K562 (cell line): ENCODE results near the gene NDOR1. TPM values are rescaled to one million over a fixed set of nuclear protein-coding genes. Genes with fewer than 3 reads are reported as not detected.

Source experiments
- COPS2 ChIP-seq: fragments of 450-650 bp; conservative IDR thresholded peaks from 2 replicates; pipeline ENCODE4 v1.6.1; 2016; ENCODE audit warnings: mild to moderate bottlenecking, moderate library complexity
- CREB3 ChIP-seq: fragments of 450-650 bp; conservative IDR thresholded peaks from 2 replicates; pipeline ENCODE4 v1.6.1; 2016; ENCODE audit warnings: missing genetic modification characterization, low read depth, mild to moderate bottlenecking, missing compliant biosample characterization, moderate library complexity
- CREB3L1 ChIP-seq: fragments of 450-650 bp; IDR thresholded peaks from 2 replicates; pipeline ENCODE4 v1.6.1; 2014; ENCODE audit warnings: low read depth, mild to moderate bottlenecking, moderate library complexity, borderline replicate concordance
- ETV6 ChIP-seq, 3 experiments: fragments of 150-350 bp in 1 of 3; sonication (generic) in 1 of 3; formaldehyde crosslinking in 1 of 3; IDR thresholded peaks; 2 replicates each; pipeline versions ENCODE4 v1.6.1 to v1.8.0; 2014 to 2022; ENCODE audit warnings: borderline replicate concordance in 2 of 3, low read depth in 2 of 3, antibody characterized with exemption in 1 of 3, low read length in 1 of 3, mild to moderate bottlenecking in 1 of 3, missing genetic modification reagents in 1 of 3
- GATAD2B ChIP-seq: fragments of 450-650 bp; IDR thresholded peaks from 2 replicates; pipeline ENCODE4 v1.6.1; 2017; ENCODE audit warnings: mild to moderate bottlenecking, borderline replicate concordance
- MLX ChIP-seq, 2 experiments: fragments of 450-650 bp in 1 of 2; sonication (generic) in 1 of 2; formaldehyde crosslinking; conservative IDR thresholded peaks; 2 replicates each; pipeline versions ENCODE4 v1.4.0 to v1.8.1; 2020 to 2022; ENCODE audit warnings: mild to moderate bottlenecking in 1 of 2, missing genetic modification reagents in 1 of 2
- MTA3 ChIP-seq: fragments of 450-650 bp; formaldehyde crosslinking; IDR thresholded peaks from 2 replicates; pipeline ENCODE4 v1.6.1; 2017; ENCODE audit warnings: mild to moderate bottlenecking, borderline replicate concordance
- NFIX ChIP-seq: fragments of 250-450 bp; sonication (Bioruptor Pico); IDR thresholded peaks from 2 replicates; pipeline ENCODE4 v1.4.0; 2020; ENCODE audit warnings: low read depth, mild to moderate bottlenecking, moderate library complexity
- RBM39 ChIP-seq: fragments of 200-400 bp; formaldehyde crosslinking; optimal IDR thresholded peaks from 2 replicates; pipeline ENCODE3; 2018; ENCODE audit warnings: low read depth, low read length
- SRSF1 ChIP-seq: fragments of 200-400 bp; formaldehyde crosslinking; IDR thresholded peaks from 2 replicates; pipeline ENCODE4 v1.6.1; 2017; ENCODE audit warnings: mild to moderate bottlenecking, low read depth, low read length, moderate library complexity
- STAT6 ChIP-seq: sonication (generic); formaldehyde crosslinking; IDR thresholded peaks from 2 replicates; pipeline ENCODE4 v1.8.1; 2023; ENCODE audit warnings: mild to moderate bottlenecking, missing genetic modification reagents
- ZBTB49 ChIP-seq: sonication (generic); formaldehyde crosslinking; IDR thresholded peaks from 2 replicates; pipeline ENCODE4 v1.8.0; 2022; ENCODE audit warnings: missing genetic modification reagents, mild to moderate bottlenecking, borderline replicate concordance
- ZNF121 ChIP-seq: sonication (generic); formaldehyde crosslinking; conservative IDR thresholded peaks from 2 replicates; pipeline ENCODE4 v1.8.0; 2022; ENCODE audit warnings: missing genetic modification reagents
- ZNF165 ChIP-seq: fragments of 250-450 bp; sonication (Bioruptor Pico); IDR thresholded peaks from 2 replicates; pipeline ENCODE4 v1.4.0; 2020; ENCODE audit warnings: borderline replicate concordance
- ZNF232 ChIP-seq: sonication (generic); formaldehyde crosslinking; IDR thresholded peaks from 2 replicates; pipeline ENCODE4 v1.8.0; 2022; ENCODE audit warnings: mild to moderate bottlenecking, missing genetic modification reagents
- polyA plus RNA-seq, 8 experiments: library from polyadenylated mRNA; depleted of rRNA in 4 of 8; stranded (reverse) in 5 of 8; unstranded in 3 of 8; fragments of >200 nt; fragmentation: Nextera tagmentation in 2 of 8; fragmentation: Illumina TruSeq in 1 of 8; extraction: Ambion mirVana in 2 of 8; extraction: Trizol in 1 of 8; gene quantifications; 2 replicates each; pipeline versions ENCODE4 v1.2.1 to v1.2.3, GENCODE V29; 2011 to 2014; ENCODE audit warnings: inconsistent platforms in 1 of 8, missing spikeins in 1 of 8
- total RNA-seq, 7 experiments: library from RNA; depleted of rRNA in 6 of 7; stranded (reverse); fragments of >200 nt in 6 of 7; fragmentation: Illumina TruSeq in 2 of 7; extraction: Trizol in 2 of 7; gene quantifications; 2 replicates each; pipeline versions ENCODE4 v1.2.1 to v1.2.3, GENCODE V29; 2011 to 2021; ENCODE audit warnings: low replicate concordance in 1 of 7

NDOR1 gene
- total and polyA plus RNA-seq, 9 of the 15 experiments (the other 6 are each of a cell fraction or from before 2014, with no cell fraction given): 0.06 to 36.9 (median 6.9) TPM

GRCh38 chr9:137254624-137255447 lies 49.3 kb downstream of the NDOR1 start, which contains the start of gene NELFB (continued):
- TF ChIP-seq CREB3L1 (0 out of 2 replicates have a peak, but pooled peaks have one; percentile 24), ZBTB49 (CRISPR knock-in tag) (no peak), ZNF121 (CRISPR knock-in tag) (no peak), ZNF232 (CRISPR knock-in tag) (no peak), MTA3 (peak; percentile 26), SRSF1 (no peak), NFIX (no peak), ETV6 (IDR thresholded peaks at IDR 0.05; ENCODE audit: borderline replicate concordance in 1 of 2, low read depth in 2 of 2, low read length in 1 of 2) (no peak), ETV6 (CRISPR knock-in tag; IDR thresholded peaks at IDR 0.05; ENCODE audit: borderline replicate concordance) (no peak), CREB3 (tag) (no peak), ZNF165 (CRISPR knock-in tag) (no peak), MLX (CRISPR knock-in tag; conservative IDR thresholded peaks at IDR 0.05) (no peak), GATAD2B (peak; percentile 95), RBM39 (no peak), STAT6 (CRISPR knock-in tag) (no peak), COPS2 (no peak)
